GM10847 (cell line): Measurements from ENCODE around the gene AKAP9.

Source experiments
- POLR2A ChIP-seq: IDR thresholded peaks from 2 replicates; pipeline ENCODE4 v1.6.1; 2011; ENCODE audit not compliant: insufficient read length; ENCODE audit errors: extremely low read depth

AKAP9 gene

GRCh38 chr7:91929463-91929862 lies 11.2 kb upstream of the AKAP9 start:
- TF ChIP-seq POLR2A, result no peak

DNA sequence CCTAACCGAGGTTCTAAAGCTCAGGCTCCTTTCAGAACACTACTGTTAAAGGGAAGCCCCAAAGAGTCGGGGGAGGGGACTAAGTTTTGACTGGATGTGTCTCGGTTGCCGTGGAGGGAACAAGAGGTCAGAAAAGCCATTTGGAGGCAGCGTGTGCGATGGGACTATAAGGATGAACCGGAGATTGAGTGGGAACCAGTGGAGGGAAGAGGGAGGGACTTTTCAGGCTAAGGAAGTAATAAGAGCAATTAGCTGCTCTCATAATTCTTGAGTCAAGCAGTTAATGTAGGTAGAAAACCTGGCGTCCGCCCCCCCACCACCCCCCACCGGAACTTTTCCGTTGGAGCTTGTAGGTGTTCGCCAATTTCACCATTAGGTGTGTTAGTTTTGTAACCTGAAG lies 491 bp upstream of the AKAP9 start:
- no peak for TF ChIP-seq POLR2A

GRCh38 chr7:91941450-91941849 lies 788 bp downstream of the AKAP9 start:
- no peak for TF ChIP-seq POLR2A

GRCh38 chr7:91942312-91942711 lies 1.6 kb downstream of the AKAP9 start:
- no peak for TF ChIP-seq POLR2A

DNA sequence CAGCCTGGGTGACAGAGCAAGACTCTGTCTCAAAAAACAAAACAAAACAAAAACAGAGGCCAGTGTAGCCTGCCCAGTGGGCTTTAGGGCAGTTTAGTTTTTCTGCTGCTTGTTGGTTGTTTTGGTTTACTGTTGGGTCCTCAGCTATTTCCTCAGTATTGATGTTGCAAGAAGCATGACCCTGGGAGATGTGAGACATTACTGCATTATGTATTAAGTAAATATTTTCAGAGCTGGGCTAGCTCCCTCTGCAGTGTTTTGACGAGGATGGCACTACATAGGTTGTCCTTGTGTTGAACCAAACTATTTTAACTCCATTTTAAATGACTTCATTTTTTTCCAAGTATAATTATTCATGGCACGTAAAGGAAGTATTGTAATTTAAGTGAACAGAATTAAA lies 4.8 kb downstream of the AKAP9 start:
- TF ChIP-seq POLR2A, result no peak

- TF ChIP-seq POLR2A, result no peak
Observed at GRCh38 chr7:91946549-91946948, 5.9 kb downstream of the AKAP9 start.

DNA sequence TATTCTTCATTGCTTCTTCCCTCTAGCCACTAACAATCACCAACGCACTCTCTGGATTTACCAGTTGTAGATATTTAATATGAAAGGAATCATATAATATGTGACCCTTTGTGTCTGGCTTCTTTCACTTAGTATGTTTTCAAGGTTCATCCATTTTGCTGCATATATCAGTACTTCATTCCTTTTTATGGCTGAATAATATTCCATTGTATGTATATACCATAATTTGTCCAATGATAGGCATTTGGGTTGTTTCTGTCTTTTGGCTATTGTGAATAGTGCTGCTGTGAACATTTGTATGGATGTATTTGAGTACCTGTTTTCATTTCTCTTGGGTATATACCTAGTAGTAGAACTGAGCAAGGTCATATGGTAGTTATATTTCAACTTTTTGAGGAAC lies 7.3 kb downstream of the AKAP9 start:
- TF ChIP-seq POLR2A, result no peak

- no peak for TF ChIP-seq POLR2A
Observed at GRCh38 chr7:91949221-91950009, 8.8 kb downstream of the AKAP9 start.

- no peak for TF ChIP-seq POLR2A
Observed at GRCh38 chr7:91953618-91954017, 13.0 kb downstream of the AKAP9 start.

DNA sequence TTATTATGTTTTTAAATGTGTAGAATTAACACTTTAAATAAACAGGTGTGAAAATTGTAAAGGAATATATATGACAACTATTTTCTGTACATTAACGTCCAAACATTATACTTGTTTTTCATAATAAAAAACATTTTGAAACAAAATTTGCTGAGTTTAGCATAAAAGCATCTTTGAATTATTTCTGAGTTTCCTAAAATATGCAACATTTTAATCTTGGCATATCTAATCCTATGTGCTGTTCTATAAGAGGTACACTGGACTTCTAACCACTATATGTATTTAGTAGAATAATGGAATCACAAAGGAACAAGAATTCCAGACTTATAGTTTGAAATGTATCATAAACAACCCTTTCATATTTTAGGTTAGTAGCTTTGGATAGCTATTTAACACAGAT lies 16.6 kb downstream of the AKAP9 start:
- TF ChIP-seq POLR2A, result no peak

- no peak for TF ChIP-seq POLR2A
Observed at GRCh38 chr7:91957823-91958222, 17.2 kb downstream of the AKAP9 start.

- TF ChIP-seq POLR2A, result no peak
Observed at GRCh38 chr7:91959023-91959422, 18.4 kb downstream of the AKAP9 start.

DNA sequence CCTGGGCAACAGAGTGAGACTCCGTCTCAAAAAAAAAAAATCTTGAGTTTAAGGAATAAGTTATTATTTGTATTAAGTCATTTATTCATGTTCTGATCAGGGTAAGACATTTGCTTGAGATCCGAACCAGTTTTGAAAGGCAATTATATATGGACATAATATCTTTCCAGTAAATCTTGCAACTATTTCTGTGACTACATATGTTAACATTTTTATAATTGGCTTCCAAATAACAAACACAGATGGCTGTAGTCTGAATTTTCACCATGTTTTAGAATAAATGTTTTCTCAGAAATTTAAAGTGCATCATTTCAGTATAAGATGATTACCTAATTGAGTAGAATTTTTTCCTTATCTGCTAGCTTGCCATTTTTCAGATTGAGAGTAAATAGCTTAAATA lies 21.2 kb downstream of the AKAP9 start:
- no peak for TF ChIP-seq POLR2A

- no peak for TF ChIP-seq POLR2A
Observed at GRCh38 chr7:91962419-91962818, 21.8 kb downstream of the AKAP9 start.

- TF ChIP-seq POLR2A, result no peak
Observed at GRCh38 chr7:91973639-91974038, 33.0 kb downstream of the AKAP9 start.

- no peak for TF ChIP-seq POLR2A
Observed at GRCh38 chr7:91974066-91974465, 33.4 kb downstream of the AKAP9 start.

GRCh38 chr7:91976743-91977142 lies 36.1 kb downstream of the AKAP9 start:
- TF ChIP-seq POLR2A, result no peak
